Endothelial cell of umbilical vein (primary cell): ENCODE measurements around the gene TRIM29. TPM values are rescaled to one million over a fixed set of nuclear protein-coding genes. Genes with fewer than 3 reads are reported as not detected.

Experiments used
- BruUV-seq: library from RNA; stranded (reverse); fragments of 400-500 nt; replicated peaks from 2 replicates; lab custom pipeline; 2021; lab: Mats Ljungman, UMichigan
- CTCF ChIA-PET: fragments of 300-600, 350-600 bp; sonication (Branson Sonifier 250); formaldehyde crosslinking; loops from one replicate; lab custom pipeline; 2021; ENCODE audit warnings: antibody characterized with exemption, inconsistent platforms; lab: Charles Lee
- POLR2A ChIA-PET: fragments of 300-600, 350-600 bp; sonication (Branson Sonifier 250); formaldehyde crosslinking; loops from one replicate; lab custom pipeline; 2021; ENCODE audit warnings: antibody characterized with exemption, inconsistent platforms; lab: Charles Lee
- DNase-seq: peaks from one replicate; pipeline ENCODE4 v3.0.0-alpha.2; 2011; ENCODE audit warnings: low read depth, low spot score
- FAIRE-seq: peaks from 2 replicates; lab custom pipeline; 2011; peaks lifted over from hg19 to GRCh38; lab: Jason Lieb, UNC
- H2AFZ ChIP-seq: 2 replicates; pipeline ENCODE4 v1.6.0; 2012; ENCODE audit warnings: low read depth, low read length, control low read depth, inconsistent platforms
- H3K27ac ChIP-seq: 2 replicates; pipeline ENCODE4 v1.5.1; 2011; ENCODE audit warnings: low read depth, mild to moderate bottlenecking, control low read depth, low read length, moderate library complexity; ENCODE audit not compliant: insufficient read depth
- H3K27me3 ChIP-seq, 2 experiments: 2 replicates each; pipeline versions ENCODE4 v1.6.0 to v1.6.1; 2011; ENCODE audit warnings: low read length in 2 of 2, mixed read lengths in 1 of 2; ENCODE audit not compliant: control insufficient read depth in 2 of 2, insufficient read depth in 2 of 2
- H3K36me3 ChIP-seq, 2 experiments: 2 replicates in 1 of 2; 3 replicates in 1 of 2; pipeline ENCODE4 v1.5.1; 2011; ENCODE audit warnings: low read length in 2 of 2, mild to moderate bottlenecking in 1 of 2, moderate library complexity in 1 of 2; ENCODE audit not compliant: control insufficient read depth in 2 of 2, insufficient read depth in 2 of 2; ENCODE audit errors: extremely low read depth in 1 of 2
- H3K4me1 ChIP-seq: 3 replicates; pipeline ENCODE4 v1.5.1; 2011; ENCODE audit warnings: mild to moderate bottlenecking, low read length; ENCODE audit not compliant: control insufficient read depth, insufficient read depth; ENCODE audit errors: extremely low read depth
- H3K4me2 ChIP-seq: 2 replicates; pipeline ENCODE4 v1.6.1; 2011; ENCODE audit warnings: low read length, control low read depth, mixed read lengths; ENCODE audit not compliant: insufficient read depth
- H3K4me3 ChIP-seq, 3 experiments: fragments of 200-600 bp in 1 of 3; sonication (generic), shearing (Covaris generic) in 1 of 3; replicated peaks in 1 of 3; 2 replicates each; pipeline ENCODE4 v1.5.1; 2011 to 2016; ENCODE audit warnings: control low read depth in 3 of 3, low read length in 3 of 3, mild to moderate bottlenecking in 2 of 3, inconsistent platforms in 1 of 3, low read depth in 1 of 3, moderate library complexity in 1 of 3; ENCODE audit not compliant: insufficient read depth in 1 of 3
- H3K79me2 ChIP-seq: 2 replicates; pipeline ENCODE4 v1.6.0; 2012; ENCODE audit warnings: low read length, inconsistent platforms; ENCODE audit not compliant: control insufficient read depth, insufficient read depth
- H3K9ac ChIP-seq: replicated peaks from 2 replicates; pipeline ENCODE3; 2011; ENCODE audit warnings: low read length, control low read depth; ENCODE audit not compliant: insufficient read depth; ENCODE audit errors: extremely low read depth
- H3K9me1 ChIP-seq: replicated peaks from 3 replicates; pipeline ENCODE4 v1.6.0; 2011; ENCODE audit warnings: mild to moderate bottlenecking, low read length; ENCODE audit not compliant: control insufficient read depth, insufficient read depth; ENCODE audit errors: extremely low read depth
- H3K9me3 ChIP-seq: replicated peaks from 2 replicates; pipeline ENCODE4 v1.5.1; 2012; ENCODE audit warnings: low read length, inconsistent platforms; ENCODE audit not compliant: control insufficient read depth, insufficient read depth
- H4K20me1 ChIP-seq: replicated peaks from 2 replicates; pipeline ENCODE3; 2011; ENCODE audit warnings: mild to moderate bottlenecking, low read length; ENCODE audit not compliant: control insufficient read depth, insufficient read depth; ENCODE audit errors: extremely low read depth
- EZH2 ChIP-seq: IDR thresholded peaks from 2 replicates; pipeline ENCODE4 v1.6.1; 2012; ENCODE audit warnings: borderline replicate concordance, low read depth, mild to moderate bottlenecking, moderate library complexity, low read length, inconsistent platforms; ENCODE audit not compliant: severe bottlenecking
- FOS ChIP-seq: IDR thresholded peaks from 2 replicates; pipeline ENCODE4 v1.6.1; 2011; ENCODE audit warnings: mild to moderate bottlenecking, low read length, moderate library complexity, borderline replicate concordance; ENCODE audit not compliant: insufficient read depth
- GATA2 ChIP-seq: IDR thresholded peaks from 2 replicates; pipeline ENCODE4 v1.7.0; 2011; ENCODE audit warnings: low read depth, mild to moderate bottlenecking, moderate library complexity, mixed read lengths, low read length; ENCODE audit not compliant: insufficient read length, insufficient read depth
- MYC ChIP-seq: IDR thresholded peaks from one replicate; pipeline ENCODE4 v1.6.1; 2011; ENCODE audit warnings: mild to moderate bottlenecking, low read depth, low read length
- POLR2A ChIP-seq: IDR thresholded peaks from 2 replicates; pipeline ENCODE4 v1.6.1; 2012; ENCODE audit warnings: low read depth, mild to moderate bottlenecking, control low read depth, low read length
- POLR2AphosphoS5 ChIP-seq: IDR thresholded peaks from 2 replicates; pipeline ENCODE4 v1.6.1; 2012; ENCODE audit warnings: low read depth, mild to moderate bottlenecking, control low read depth, low read length, moderate library complexity; ENCODE audit not compliant: insufficient read depth
- dilution Hi-C: fragments of 300-500 bp; cut with MboI; formaldehyde crosslinking; loops from one replicate; pipeline ENCODE4 v1.15.0; 2019; ENCODE audit warnings: low sequenced_read_pairs; ENCODE audit not compliant: extremely low pct_ligation_motif_present
- intact Hi-C: fragments of 100-400 bp; cut with micrococcal nuclease; formaldehyde crosslinking; loops from one replicate; pipeline ENCODE4 v1.10.0; 2022
- polyA plus RNA-seq, 4 experiments: library from polyadenylated mRNA; depleted of rRNA in 3 of 4; stranded (reverse) in 3 of 4; unstranded in 1 of 4; fragments of >200 nt; gene quantifications; 2 replicates each; pipeline versions ENCODE4 v1.2.1 to v1.2.3, GENCODE V29; 2011 to 2012; ENCODE audit warnings: missing spikeins in 1 of 4
- total RNA-seq: library from RNA; stranded (reverse); gene quantifications from 2 replicates; pipeline ENCODE4 v1.2.3, GENCODE V29; 2021
- TF ChIP-seq, protein P1 (sequence below), 2 donors: IDR thresholded peaks; 1 replicate in 1 of 2; 2 replicates in 1 of 2; pipeline ENCODE4 v1.5.1; 2011; ENCODE audit warnings: low read length in 2 of 2, mild to moderate bottlenecking in 2 of 2, moderate library complexity in 2 of 2, control low read depth in 1 of 2, inconsistent platforms in 1 of 2, low read depth in 1 of 2; ENCODE audit not compliant: insufficient read depth in 1 of 2; ENCODE audit errors: extremely low read depth in 1 of 2
- TF ChIP-seq, protein P2 (sequence below): IDR thresholded peaks from 2 replicates; pipeline ENCODE4 v1.6.1; 2011; ENCODE audit not compliant: insufficient read depth, insufficient read length

The TRIM29 gene
- total and polyA plus RNA-seq, 2 donors (not counting 3 experiments of a cell fraction or from before 2014, with no cell fraction given): not detected

DNA sequence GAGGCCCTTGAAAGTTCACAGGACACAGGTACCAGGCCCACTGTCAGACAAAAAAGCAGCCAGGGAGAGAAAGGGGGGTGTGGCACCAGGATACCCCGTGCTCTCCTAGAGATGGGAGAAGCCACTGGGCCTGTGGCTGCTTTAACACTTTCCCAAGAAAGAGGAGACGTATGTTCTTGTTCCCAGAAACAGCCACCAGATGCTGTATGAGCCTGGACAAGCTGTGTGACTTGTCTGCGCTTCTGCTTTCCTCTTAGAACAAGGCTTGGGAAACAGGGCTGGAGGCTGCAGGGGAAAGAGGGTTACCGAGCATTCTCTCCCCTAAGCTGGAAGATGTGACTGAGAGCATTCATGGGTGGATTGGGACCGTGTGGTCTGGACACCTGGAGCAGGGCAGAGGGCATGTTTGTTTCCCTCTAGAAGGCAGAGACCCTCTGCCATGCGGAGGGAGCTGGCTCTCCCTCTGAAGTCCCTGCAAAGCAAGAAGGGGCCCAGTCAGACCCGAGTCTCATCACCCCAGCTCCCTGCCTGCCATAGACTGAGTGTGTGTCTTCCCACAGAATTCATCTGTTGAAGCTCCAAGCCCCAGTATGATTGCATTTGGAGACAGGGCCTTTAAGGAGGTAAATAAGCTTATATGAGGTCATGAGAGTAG lies 74.1 kb downstream of the TRIM29 start:
- H3K36me3 ChIP-seq: no peaks in the 10 kb centered on the region

DNA sequence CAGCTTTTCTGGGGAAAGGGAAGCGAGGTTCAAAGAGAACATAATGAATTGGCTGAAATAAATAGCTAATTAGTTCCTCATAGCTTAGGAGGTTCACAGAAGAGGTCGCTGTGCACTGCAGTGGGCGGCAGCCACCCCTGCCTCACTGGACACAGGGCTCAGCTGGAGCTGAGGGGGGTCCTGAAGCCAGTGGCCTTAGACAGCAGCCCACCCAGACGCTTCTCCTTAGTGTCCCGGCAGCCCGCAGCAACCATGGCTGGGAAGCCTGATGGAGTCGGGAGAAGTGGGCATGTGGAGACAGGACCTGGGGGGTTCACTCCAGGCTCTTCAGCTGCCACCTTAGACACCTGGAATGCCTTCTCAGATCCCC lies 75.4 kb downstream of the TRIM29 start:
- ChIA-PET POLR2A (no interaction called here), CTCF (no interaction called here)
- H2AFZ ChIP-seq: no peak overlapping the region
- no peaks in the 10 kb centered on the region for H3K79me2 ChIP-seq
- no peak for TF ChIP-seq POLR2AphosphoS5
- no peak for TF ChIP-seq MYC
- no peak for TF ChIP-seq EZH2
- TF ChIP-seq FOS: no peak
- TF ChIP-seq GATA2: no peak
- TF ChIP-seq, protein P1, sequence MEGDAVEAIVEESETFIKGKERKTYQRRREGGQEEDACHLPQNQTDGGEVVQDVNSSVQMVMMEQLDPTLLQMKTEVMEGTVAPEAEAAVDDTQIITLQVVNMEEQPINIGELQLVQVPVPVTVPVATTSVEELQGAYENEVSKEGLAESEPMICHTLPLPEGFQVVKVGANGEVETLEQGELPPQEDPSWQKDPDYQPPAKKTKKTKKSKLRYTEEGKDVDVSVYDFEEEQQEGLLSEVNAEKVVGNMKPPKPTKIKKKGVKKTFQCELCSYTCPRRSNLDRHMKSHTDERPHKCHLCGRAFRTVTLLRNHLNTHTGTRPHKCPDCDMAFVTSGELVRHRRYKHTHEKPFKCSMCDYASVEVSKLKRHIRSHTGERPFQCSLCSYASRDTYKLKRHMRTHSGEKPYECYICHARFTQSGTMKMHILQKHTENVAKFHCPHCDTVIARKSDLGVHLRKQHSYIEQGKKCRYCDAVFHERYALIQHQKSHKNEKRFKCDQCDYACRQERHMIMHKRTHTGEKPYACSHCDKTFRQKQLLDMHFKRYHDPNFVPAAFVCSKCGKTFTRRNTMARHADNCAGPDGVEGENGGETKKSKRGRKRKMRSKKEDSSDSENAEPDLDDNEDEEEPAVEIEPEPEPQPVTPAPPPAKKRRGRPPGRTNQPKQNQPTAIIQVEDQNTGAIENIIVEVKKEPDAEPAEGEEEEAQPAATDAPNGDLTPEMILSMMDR (IDR thresholded peaks at IDR 0.05; ENCODE audit: extremely low read depth in 1 of 2, insufficient read depth in 1 of 2, low read depth in 1 of 2, low read length in 2 of 2): no peak
- TF ChIP-seq POLR2A: no peak
- TF ChIP-seq, protein P2, sequence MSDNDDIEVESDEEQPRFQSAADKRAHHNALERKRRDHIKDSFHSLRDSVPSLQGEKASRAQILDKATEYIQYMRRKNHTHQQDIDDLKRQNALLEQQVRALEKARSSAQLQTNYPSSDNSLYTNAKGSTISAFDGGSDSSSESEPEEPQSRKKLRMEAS: no peak
- no peak for DNase-seq
- H3K9ac ChIP-seq: no peak overlapping the region
- dilution Hi-C loops (no loop called here), intact Hi-C loops (no loop called here)
- no peaks in the 10 kb centered on the region for H3K9me1 ChIP-seq
- H4K20me1 ChIP-seq: no peaks in the 10 kb centered on the region
- no peak overlapping the region for H3K4me2 ChIP-seq
- H3K4me1 ChIP-seq: no peaks in the 10 kb centered on the region
- FAIRE-seq: no peak
- H3K4me3 ChIP-seq: no peak overlapping the region
- BruUV-seq: no TSS peak
- H3K27ac ChIP-seq: no peak overlapping the region
- H3K36me3 ChIP-seq: no peaks in the 10 kb centered on the region
- H3K27me3 ChIP-seq: peaks cover 0 to 2% of the 10 kb centered on the region in 2 experiments
- H3K9me3 ChIP-seq: no peaks in the 10 kb centered on the region

More for the DNA sequence above, 74.1 kb downstream of the TRIM29 start:
- no peak for DNase-seq
- no peaks in the 10 kb centered on the region for H3K4me1 ChIP-seq
- FAIRE-seq: no peak
- TF ChIP-seq, protein P2: no peak
- TF ChIP-seq GATA2: no peak
- H3K9me3 ChIP-seq: no peaks in the 10 kb centered on the region
- ChIA-PET CTCF (no interaction called here), POLR2A (no interaction called here)
- no peaks in the 10 kb centered on the region for H3K79me2 ChIP-seq
- H3K4me3 ChIP-seq: no peak overlapping the region
- no peak overlapping the region for H3K4me2 ChIP-seq
- no peaks in the 10 kb centered on the region for H3K27me3 ChIP-seq
- no peak overlapping the region for H3K27ac ChIP-seq
- H2AFZ ChIP-seq: no peak overlapping the region
- H3K9me1 ChIP-seq: no peaks in the 10 kb centered on the region
- H3K9ac ChIP-seq: no peak overlapping the region
- intact Hi-C loops (no loop called here), dilution Hi-C loops (no loop called here)
- no TSS peak for BruUV-seq
- H4K20me1 ChIP-seq: no peaks in the 10 kb centered on the region
